Glomerular visceral epithelial cell (primary cell): ENCODE data around the gene FBL.

Experiments used
- DNase-seq: peaks from one replicate; pipeline ENCODE4 v3.0.0-alpha.2; 2016; ENCODE audit errors: extremely low spot score

Gene FBL

DNA sequence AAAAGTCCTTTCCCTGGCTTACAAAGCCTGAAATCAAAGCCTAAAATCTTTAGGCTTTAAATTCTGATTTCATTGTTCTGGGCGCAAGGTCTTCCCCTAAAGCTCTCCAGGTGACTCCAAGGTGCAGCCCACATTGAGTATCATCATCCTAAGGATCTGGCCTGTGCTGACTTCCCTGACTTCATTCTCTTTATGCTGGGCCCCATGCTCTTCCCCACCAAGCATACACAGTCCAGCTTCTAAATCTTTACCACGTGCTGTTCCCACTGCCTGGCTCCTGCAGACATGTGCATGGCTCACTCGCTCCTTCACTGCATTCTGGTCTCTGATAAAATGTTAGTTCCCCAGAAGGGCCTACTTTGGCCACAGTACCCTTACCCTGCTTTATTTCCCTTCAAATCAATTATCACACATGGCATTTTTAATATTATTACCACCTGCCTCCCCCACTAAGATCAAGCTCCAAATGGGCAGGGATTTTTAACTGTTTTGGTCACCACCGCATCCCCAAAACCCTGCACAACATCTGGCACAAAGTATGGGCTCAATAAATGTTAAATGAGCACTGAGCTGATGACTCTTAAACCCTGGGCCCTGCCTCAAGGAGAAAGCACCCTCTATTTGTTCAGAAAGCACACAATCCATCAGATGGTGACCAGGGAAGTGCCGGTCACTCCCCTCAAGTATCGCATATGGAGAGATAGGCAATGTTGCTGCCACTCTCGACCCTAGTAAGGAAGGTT, 3.3 kb downstream of the FBL start:
- no peak for DNase-seq

DNA sequence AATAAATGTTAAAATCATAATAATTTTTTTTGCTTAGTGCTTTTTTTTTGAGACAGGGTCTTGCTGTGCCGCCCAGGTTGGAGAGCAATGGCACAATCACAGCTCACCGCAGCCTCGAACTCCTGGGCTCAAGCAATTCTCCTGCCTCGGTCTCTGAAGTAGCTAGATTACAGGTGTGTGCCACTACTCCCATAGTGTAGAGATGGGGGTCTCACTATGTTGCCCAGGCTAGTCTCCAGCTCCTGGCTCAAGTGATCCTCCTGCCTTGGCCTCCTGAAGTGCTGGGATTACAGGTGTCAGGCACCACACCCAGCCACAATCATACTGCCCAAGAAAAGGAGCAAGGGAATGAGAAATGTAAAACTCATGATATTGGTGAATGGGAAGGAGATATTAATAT, 5.1 kb downstream of the FBL start:
- DNase-seq, result no peak

DNA sequence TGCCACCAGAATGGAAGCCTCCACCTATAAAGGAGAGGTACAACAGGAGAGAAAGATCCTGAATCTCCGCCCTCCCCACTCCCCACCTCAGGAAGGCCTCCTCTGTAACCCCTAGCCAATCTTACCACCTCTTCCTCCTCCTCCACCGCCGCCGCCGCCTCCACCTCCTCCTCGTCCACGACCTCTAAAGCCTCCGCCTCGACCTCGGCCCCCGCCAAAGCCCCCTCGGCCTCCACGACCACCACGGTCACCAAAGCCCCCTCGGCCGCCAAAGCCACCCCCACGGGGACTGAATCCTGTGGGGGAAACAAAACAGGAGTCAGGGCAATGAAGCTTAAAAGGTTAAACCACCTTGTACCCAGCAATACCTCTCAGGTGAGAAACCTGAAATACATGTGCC, 5.7 kb downstream of the FBL start:
- no peak for DNase-seq

DNA sequence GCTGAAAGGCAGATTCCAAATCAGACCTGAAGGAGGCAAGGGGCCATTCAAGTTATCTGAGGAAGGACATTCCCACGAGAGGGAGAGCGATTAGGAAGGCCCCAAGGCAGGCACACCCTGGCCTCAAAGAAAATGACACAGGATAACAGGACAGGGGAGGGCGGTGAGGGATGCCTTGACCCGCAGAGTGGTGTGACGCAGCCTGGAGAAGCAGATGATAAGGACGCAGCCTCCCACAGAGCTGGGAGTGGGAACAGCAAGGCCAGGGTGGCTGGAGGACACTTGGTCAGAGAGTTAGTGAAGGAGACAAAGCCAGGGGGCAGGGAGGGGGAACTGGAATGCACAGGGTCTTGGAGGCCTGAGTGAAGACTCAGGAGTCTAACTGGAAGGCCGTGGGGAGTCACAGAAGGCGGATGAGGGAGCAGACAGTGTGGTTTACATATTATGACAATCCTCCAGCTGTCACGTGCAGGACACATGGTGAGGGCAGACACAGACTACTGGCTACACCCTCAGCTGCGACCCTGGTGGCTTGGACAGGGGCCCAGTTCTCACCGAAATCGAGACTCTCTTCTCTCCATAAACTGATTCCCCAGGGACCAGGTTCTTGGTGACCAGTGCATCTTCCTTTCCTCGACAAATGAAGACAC, 6.4 kb downstream of the FBL start:
- no peak for DNase-seq

DNA sequence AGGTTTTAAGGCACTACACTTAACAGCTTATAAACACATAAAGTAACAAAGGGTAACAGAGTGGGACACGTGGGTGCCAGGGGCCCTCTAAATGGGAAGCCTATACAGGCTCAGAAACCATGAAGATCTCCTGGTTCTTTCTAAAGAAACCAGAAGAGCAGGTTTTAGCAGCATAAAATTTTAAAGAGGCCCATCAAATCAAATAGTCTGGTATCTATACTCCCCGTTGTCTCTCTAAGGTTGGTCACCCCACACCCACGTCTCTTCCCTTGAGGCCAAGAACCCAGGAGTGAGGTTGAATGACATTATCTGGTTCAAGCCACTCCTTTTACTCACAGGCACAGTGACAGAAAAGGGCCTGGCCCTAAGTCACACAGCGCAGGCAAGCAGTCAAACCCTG, 7.6 kb downstream of the FBL start:
- no peak for DNase-seq

DNA sequence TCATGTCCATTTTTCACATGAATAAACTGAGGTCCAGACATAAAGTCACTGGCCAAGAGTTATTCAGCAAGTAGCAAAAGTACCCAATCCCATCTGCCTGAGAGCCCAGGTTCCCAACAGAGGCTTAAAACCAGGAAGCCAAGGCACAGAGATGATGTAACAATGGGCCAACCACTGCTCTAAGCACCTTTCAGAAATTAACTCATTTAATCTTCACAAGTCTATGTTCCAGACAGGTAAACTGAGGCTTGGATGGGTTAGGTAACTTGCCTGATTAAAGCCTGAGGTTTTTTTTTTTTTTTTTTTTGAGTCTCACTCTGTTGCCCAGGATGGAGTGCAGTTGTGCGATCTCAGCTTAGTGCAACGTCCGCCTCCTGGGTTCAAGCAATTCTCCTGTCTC, 8.2 kb downstream of the FBL start:
- DNase-seq, result no peak

DNA sequence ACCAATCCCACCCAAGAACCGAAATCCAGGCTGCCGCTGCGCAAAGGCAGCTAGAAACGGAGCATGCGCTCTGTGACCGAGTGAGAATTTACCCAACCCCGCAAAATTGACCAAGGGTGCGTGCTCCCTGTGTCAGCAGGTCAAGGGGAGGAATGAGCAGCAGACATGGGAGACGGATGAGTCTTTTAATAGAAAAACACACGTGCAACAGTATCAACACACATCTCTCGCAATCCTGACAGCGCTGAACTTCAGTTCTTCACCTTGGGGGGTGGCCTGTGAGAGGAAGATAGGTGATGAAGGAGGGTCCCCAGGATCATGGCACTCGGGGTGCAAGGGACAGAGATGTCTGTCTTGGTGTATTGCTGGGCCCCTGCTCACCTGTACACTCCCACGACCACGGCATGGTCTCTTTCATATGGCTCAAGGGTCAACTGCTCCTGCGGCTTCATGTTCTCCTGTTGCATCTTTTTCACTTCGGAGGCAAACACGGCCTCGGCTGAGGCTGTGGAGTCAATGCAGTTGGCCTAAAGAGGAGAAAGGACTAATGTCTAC, 11.8 kb downstream of the FBL start:
- no peak for DNase-seq

DNA sequence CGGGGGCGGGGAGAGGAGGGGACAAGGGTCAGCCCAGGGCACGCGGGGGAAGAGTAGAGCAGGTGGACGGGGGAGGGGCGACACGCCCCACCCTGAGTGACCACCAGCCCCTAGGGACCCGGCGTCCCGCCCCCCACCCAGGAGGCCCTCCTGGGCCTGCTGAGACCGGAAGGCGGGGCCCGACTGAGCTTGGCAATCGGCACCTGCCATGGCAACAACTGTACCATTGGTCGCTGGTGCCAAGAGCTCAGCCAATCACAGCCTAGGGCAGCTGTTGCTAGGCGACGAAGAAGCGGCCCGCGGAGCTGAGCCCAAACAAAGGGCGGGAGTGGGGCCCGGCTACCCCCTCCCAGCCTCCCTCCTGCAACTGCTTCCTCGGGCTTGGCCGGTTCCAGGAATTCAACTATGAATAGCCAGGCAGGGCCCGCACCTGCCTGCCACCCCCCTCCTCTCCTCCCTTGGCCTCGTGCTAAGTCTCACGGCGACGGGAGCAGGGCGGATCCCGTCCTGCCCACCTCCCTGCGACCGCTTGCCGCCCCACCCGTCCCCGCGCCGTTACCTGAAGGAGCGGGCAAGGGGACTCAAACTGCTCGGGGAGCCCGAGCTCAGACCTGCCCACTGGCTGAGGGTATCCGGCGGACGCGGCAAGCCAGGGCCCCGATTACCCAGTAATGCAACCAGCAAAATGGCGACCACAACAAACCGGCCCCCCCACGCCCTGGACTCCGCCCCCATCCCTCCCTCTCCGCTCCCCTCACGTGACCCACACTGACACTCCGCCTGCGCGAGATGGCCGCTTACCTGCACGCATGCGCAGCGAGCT, 12.5 kb downstream of the FBL start, which contains the start of gene DYRK1B:
Gene DYRK1B (minus strand): TSS at position 699 of the 823 bp plus-strand sequence. CDS start 2,295 bp downstream, outside the sequence.
- peak; percentile 98 for DNase-seq

DNA sequence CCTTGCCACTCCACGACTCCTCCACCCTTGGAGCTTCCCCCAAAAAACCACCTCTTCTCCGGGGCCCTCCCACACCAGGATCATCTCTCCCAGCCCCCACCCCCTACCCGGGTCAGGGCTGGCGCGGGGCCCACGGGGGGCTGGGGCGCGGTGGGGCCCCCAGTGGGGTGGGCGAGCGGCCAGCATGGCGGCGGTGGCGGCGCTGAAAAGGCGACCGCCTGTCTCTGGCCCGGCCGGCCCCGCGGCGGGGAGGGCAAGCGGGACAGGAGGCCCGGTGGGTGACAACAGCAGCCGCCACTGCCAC, 13.1 kb downstream of the FBL start:
- no peak for DNase-seq

DNA sequence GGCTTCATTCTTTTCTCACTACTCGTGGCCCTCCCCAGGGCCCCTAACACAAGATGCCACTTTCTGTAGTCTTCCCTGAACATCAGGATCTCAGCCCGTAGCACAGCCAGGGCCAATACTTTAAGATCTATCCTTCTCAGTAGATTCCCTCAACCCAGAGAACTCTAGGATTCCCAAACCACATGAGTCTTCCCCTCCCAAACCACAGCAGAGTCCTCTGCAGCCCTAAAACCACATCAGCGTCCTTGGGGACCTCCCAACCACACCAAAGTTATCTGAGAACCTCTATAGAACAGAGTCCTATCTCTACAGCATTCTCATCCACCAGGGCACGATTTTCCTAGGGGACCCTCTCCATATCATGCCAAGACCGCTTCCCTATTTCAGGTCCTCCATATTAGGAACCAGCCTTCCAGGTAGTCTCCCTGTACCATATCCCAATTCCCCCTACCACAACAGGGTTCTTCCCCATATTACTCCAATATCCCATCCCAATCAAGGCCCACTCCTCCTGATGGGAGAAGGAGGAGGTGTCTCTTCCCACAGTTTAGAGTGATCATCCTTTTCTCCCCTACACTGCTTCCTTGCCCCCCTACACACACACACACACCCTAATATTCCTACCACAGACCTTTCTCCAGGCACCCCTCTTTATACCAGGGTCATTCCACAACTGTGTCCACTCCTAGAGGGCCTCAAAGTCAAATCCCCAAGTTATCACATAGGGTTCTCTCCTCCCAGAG, 13.7 kb downstream of the FBL start:
- DNase-seq, result no peak

DNA sequence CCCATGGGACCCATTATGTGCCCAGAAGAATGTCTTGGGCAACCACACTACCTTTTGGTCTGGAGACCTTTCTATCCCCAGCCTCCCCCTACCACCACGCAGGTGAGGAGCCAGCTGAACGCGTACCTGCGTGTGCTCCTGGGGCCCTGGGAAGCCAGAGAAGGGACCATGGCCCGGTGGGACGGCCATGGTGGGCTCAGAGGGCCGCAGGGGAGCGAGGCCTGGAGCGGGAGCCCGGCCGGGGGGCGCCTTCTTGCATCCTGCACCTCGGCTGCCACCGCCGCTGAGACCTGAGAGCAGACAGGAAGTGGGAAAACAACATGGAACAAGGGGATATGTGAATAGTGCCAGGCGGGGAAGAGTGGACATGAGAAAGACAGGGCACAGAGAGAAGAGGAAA, 14.5 kb downstream of the FBL start:
- DNase-seq, result no peak

DNA sequence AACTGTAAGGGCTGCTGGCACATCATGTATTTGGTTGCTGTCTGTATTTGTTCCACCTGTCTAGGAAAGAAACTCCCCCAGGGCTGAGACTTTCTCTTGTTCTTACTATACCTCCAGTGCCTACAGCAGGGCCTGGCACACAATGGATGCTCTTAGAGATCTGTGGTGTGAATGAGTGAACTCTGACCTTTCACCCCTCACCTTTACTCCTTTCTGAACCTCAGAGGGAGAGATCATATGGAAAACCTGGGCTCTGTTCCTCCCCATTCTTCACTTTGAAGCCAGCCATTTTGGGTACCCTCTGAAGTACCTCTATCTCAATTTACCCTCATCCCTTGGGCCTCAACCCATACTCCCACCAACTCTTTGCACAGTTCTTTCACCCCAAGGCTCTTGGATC, 15.3 kb downstream of the FBL start:
- DNase-seq, result no peak

DNA sequence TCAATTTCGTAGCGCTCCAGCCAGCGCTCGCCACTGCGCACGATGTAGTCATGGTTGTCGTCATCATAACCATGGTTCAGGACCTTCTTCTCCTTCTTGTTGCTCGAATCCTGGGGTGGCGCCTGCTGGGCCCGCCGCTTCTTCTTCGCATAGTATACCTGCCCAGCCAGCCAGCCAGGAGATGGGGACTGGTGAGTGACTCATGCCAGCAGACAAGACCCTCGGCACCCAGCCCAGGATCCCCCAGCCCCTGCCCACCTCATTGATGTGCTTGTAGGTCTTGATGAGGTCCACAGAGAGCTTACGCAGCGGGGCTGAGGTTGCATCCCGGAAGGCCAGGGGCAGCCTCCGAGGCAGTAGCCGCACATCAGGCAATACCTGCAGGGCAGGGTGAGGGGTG, 15.8 kb downstream of the FBL start:
- DNase-seq, result no peak

DNA sequence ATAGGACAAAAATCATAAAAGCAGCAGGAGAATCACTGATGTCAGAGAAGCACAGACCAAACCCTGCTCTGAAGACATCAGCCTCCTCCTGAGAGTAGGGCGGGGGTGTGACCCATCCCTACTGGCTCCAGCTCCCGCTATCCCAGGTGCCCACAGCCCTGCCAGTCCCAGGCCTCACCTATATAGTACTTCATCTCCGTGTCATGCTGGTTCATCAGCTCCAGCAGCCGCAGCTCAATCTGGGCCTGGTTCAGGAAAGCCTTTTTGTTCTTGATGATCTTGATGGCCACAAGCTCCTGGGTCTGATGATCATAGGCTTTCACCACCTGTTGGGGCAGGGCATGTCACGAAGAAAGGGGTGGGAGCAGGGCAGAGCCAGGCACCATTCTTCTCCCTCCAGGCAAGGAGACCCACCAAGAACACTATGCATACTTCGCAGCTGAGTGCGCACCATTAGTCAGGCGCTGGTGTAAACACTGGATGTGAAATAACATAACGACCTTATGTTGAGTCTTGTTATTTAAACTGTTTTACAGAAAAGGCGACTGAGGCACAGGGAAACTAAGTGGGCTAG, 16.4 kb downstream of the FBL start:
- DNase-seq, result no peak

DNA sequence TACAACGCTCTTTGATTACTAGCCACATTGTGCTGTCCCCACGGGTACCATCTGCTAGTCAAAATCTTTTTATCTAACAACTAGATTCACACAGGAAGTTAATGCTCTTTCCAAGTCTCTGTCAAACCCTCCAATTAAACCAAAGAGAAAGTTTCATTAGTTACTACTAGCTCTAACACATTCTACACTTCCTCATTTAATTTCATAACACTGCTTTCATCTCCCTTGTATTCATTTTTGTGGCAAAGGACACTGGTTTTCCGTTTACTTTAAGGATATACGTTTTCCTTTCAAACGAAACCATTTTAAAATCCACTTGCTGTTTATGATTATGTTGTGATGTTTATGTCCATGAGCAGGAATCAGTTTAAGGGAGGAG, 17.5 kb downstream of the FBL start:
- no peak for DNase-seq

DNA sequence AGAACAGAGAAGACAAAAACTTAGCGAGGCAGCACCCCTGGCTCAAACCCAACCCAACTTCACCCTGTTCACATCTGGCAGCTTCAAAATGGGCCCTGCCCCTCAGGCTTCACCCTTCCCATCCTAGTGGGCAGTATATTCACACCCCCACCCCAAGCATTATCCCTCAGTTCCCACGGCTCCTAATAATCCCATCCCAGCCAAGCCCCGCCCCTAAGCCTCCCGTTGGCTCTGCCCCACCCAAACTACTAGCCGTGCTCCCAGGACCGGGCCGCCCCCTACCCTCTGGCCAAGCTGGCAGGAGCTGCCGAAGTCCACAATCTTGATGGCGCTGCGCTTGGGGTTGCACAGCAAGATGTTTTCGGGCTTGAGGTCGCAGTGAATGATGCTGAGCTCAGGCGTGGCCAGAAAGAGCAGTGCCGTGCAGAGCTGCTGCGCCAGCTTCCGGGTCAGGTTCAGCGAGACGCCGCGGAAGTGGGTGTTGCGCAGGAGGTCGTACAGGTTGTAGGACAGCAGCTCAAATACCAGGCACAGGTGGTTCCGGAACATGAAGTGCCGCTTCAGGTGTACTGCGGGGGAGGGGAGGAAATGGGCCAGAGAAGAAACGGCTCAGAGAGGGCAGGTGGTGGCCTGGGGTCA, 18.0 kb downstream of the FBL start:
- no peak for DNase-seq

DNA sequence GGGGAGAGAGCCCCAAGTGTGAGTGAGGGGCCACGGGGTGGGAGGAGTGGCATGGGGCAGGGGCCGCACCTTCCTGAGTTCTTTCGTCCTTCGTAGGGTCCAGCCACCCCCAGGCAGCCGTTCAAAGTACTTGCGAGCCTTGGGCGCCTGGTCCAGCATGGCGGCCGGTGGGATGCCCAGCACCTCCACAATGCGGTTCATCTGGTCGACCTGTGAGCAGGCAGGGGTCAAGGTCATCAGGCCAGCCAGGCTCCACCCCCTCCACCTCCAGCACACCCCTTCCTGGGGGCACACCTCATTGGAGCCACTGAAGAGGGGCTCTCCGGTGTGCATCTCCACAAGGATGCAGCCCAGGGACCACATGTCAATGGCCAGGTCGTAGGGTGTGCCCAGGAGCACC, 19.0 kb downstream of the FBL start:
- no peak for DNase-seq

DNA sequence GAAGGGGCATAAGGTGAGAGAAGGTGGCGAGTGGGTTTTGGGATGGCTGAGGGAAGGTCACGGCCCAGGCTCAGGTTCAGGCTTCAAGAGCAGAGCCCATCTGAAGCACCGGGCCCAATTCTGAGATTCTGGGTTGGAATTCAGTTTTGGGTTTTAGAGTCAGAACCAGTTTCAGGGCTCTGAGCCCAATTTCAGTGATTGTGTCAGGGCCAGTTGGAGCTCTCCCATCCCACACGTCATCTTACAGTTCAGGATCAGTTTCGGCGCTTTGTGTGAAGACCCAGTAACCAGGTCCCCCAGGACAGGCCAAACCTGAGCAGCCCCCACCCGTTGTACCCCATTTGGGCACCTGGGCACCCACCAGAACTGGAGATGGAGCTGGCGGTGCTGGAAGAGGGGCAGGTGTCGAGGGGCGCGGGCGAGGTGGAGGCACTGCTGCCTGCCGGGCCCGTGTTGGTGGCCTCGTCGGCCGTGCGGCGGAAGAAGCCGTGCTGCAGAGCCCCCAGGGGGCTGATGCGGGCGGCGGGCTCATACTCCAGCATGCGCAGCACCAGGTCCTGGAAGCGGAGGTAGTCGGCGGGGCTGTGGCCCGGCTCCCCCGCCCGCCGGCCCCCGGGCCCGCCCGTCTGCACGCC, 19.8 kb downstream of the FBL start:
- DNase-seq, result no peak

DNA sequence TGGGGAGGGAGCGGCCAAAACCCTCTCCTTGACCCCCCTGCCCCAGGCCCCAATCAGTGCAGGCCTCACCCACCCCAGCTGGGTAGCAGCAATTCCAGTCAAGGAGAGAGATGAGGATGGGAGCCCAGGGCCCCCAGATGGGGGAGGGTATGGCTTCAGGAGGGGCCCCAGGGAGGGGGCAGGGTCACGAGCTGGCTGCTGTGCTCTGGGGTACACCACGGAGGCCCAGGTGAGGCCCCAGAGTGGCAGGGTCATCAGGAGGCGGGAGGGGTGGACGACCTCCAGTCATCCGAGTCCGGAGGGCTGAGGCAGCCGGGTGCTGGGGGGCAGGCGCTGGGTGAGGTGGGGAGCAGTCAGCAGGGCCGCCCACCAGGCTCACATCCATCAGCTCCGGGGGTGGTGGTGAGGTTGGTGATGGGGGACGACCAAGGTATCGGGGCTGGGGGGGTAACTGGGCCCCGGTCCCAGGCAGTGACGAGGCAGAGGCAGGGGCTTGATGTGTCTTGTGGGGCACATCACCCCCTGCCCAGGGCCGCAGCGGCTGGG, 20.6 kb downstream of the FBL start:
- no peak for DNase-seq

DNA sequence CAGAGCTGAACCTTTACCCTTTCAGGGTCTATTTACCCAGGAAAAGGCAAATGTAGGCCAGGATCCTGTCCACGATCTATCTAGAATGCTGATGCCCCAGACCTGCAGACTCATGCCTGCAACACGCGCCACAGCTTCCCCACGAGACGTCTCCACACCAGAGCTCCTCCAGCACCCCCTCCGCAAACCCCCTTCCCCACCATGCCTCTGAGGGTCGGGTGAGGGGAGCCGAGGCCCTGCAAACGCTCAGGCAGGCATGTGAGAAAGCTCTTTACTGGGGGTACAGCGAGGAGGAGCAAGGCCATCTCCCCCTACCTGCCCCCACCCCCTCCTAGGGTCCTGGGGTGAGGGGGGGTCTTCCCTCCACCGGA, 21.1 kb downstream of the FBL start:
- DNase-seq, result no peak
